Hematopoietic multipotent progenitor cell treated with erythropoietin and hydrocortisone succinate and interleukin-3 and kit ligand, for 15 days (in vitro differentiated cells): ENCODE data around the gene JAM3.
"Not testable (repeated sequence)": the region's sequence is repeated elsewhere in the genome, so short reads cannot be mapped to it uniquely, and the experiment has no call there.

ENCODE experiments used
- DNase-seq: peaks from one replicate; pipeline ENCODE4 v3.0.0-alpha.2; 2015; ENCODE audit warnings: low spot score

JAM3 gene

DNA sequence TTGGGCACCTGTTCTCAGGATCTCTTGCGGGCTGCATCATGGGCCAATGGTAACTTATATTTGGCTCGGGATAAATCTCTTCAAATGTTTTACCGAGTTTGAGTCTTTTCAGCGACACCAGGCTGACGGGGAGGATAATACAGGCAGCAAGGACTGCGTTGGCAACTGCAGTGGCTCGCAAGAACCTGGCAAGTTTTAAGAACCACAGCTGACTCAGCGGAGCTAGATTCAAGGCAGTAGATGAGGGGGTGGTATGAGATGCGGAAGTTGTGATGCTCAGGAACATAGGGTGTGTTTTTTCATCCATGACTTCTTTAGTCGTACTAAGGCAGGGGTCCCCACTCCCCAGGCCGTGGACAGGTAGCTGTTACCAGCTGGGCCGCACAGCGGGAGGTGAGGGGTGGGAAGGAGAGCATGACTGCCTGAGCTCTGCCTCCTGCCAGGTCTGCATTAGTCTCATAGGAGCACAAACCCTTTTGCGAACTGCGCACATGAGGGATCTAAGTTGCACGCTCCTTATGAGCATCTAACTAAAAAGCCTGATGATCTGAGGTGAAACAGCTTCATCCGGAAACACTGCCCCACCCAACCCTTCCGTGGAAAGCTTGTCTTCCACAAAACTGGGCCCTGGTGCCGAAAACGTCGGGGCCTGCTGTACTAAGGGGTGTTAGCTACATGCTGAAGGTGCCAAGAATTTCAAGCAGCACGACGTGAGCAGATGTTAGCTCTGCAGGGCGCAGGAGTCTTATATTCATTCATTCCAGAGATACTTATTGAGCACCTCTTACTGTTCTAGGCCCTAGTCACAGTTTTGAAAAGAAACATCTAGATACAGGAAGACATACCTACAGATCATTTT is 6.4 kb upstream of the JAM3 start:
- DNase-seq, result no peak

DNA sequence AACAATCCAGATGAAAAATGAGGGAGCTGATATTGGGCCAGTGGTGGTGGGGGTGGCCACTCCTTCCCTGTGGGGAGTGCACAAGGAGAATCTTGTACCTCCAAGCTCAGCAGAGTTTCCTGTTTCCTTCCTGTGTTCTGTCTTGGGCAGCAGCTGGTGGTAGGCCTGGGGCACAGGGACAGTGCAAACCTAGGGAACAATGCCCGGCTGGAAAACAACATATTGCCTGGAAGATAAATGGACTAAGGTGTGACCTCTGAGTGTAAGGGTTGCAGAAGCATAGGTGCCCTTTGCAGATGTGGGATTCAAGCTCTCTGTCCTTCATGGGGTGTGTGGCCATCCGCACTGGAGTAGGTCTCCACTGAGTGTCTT is 5.8 kb upstream of the JAM3 start:
- DNase-seq, result no peak

GRCh38 chr11:134063991-134064747 is 4.7 kb upstream of the JAM3 start:
- DNase-seq, result no peak

DNA sequence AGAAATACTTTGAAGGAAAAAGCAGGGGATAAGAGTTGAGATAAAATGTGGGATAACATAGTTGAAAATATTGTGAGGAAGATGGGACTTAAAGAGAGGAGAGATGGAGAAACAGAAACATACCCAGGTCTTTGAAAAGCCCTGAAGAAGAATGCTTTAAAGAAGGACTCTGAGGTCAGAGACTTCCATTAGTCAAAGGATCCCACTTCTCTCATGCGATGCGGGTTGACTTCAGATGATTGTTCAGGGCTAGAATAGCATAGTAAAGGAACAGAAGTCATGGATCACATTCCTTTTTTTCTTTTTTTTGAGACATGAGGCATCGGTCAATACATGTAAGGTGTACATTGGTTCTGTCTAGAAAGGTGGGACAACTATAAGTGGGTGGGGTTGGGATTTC is 3.5 kb upstream of the JAM3 start:
- DNase-seq, result no peak

DNA sequence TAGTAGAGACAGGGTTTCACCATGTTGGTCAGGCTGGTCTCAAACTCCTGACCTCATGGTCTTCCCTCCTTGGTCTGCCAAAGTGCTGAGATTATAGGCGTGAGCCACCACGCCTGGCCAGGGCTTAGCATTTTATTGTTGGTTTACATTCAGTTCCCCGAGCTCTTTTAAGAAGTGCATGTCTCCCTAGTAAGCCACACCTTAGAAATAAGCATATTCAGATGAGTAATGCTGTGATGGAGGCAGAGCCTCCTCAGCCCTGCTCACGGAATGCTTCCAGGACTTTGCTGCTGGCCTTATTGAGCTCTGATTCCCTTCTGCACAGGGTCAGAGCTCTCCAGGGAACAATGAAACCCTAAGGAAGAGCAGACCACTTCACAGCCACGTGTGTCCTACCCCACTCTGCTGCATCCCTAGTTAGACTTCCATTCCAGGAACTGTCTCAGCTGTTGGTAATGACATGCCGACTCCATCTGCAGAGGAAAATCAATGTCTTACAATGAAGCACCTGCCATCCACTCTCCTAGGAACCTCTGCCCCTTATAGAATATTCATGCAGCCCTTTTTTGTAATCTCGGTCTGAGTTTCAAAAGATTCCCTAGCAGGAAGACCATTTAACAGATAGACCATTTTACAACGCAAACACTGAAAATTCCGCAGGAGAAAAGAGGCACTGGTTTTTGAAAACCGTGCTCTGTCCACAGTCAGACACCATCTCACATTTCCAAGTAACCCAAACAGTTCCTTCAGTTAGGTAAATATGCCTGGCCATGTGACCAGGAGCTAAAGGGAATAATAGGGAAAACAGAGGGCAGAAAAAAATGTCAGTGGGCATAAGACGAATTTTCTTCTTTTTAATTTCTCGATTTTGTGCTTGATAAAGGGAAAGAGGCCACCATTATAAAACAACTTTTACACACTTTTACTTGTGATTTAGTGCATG is 1.7 kb upstream of the JAM3 start:
- no peak for DNase-seq

DNA sequence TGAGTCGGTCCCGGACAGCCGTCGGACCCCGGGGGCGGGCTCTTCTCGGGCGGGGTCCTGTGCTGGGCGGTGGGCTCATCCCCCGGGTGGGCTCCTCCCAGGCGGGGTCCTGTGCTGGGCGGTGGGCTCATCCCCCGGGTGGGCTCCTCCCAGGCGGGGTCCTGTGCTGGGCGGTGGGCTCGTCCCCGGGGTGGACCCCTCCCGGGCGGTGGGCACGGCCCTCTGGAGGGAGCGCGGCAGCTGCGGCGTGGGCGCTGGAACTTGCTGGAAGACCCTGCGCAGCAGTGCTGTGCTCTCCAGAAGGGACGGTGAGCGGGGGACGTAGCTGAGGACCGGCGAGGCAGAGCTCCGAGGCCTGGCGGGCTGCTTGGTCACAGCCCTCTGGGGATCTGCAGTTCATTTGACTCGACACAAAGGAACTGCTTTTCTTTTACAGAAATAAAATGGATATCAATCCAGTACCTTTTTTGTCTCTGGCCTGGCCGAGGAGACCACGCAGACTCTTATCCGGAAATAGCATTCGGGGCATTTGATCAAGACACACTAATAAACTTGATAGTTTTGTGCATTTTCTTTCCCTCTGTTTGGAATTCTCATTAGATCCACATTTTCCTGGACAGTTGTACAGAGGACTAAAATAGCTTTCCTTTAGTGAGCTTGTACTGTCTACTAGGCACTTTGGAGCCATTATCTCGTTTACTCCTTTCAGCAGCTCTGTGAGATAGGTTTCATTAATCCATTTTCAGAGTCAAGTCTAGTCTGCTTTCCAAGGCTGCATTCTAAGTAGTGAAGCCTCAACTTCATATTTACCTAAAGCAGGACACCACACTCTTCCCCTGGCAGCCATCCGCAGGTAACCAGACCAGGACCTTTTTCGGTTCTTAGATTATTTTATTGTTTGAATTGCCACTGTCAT is 812 bp downstream of the JAM3 start:
- DNase-seq, result no peak

DNA sequence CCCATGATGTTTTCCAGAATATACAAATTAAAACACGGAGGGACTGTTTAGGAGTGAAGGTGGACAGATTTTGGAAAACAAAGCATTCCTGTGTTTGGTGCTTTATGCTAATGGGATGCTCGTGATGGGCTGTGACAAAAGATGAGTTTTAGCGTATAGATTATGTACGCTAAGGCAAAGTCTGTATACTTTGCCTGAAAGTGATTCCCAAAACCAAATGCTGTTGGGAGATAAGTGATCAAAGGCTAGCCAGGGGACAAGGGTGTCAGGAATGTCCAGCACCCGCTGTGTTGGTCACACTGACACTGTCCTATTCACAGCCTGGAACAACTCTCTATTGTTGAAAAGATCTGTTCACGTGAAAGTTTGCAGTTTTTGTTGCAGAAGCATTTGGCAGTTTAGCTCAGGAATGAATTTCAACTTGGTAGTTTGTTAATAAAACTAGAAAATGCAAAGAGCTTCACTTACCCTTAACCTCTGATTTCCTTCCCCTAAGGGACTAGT is 1.5 kb downstream of the JAM3 start:
- DNase-seq, result no peak

- no peak for DNase-seq
Measured at GRCh38 chr11:134071306-134071705, 2.4 kb downstream of the JAM3 start.

DNA sequence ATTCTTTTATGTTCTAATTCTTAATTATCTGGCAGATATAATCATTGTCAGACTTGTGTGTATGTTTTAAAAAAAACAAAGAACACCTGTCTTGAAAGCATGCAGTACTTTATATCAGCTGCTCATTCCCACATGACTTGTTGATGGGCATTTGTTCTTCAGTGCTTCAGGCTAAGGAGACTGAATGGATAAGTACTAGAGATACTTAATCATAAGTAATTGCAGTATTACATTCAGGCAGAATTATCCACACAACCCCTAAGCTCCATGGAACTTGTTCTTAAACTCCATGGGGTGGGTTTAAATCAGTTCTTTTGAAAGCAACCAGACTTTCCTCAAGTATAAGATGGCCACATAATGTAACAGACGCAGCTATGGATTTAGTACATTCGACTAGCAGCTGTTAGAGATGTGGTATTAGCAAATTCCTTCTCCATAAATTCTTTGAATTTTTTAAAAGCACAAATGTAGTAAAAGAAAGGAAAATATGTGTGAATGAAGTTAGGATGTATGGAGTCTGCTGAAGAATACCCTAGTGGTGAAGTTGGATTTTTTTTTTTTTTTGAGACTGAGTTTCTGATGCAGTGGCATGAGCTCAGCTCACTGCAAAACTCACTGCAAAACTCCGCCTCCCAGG is 3.0 kb downstream of the JAM3 start:
- DNase-seq, result no peak

GRCh38 chr11:134072844-134073243 is 4.0 kb downstream of the JAM3 start:
- DNase-seq, result no peak

GRCh38 chr11:134074346-134074745 is 5.5 kb downstream of the JAM3 start:
- no peak for DNase-seq

GRCh38 chr11:134074766-134075165 is 5.9 kb downstream of the JAM3 start:
- no peak for DNase-seq

DNA sequence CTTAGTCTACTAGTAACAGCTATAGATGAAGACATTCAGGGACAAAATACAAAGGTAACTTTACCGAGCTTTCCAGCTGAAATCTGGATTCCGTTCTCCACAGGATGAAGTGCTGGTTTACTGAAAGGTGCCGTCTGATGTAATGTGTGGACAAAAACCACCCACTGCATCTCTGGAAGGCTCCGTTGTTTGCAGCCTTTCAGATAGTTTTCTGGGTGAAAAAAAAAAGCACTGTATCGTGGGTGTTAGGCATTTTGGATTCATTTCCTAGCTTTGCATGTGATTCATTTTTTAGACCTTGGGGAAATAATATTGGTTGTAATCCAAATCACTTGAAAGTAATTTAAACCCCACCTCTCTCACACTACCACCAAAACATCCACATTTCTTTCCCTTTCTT is 10.4 kb downstream of the JAM3 start:
- no peak for DNase-seq

DNA sequence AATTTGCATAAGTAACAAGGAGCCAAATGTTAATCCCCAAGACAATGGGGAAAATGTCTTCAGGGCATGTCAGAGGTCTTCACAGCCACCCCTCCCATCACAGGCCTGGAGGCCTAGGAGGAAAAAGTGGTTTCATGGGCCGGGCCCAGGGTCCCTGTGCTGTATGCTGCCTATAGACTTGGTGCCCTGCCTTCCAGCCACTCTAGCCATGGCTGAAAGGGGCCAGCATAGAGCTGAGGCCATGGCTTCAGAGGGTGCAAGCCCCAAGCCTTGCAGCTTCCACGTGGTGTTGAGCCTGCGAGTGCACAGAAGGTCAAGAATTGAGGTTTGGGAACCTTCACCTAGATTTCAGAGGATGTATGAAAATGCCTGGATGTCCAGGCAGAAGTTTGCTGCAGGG is 12.4 kb downstream of the JAM3 start:
- DNase-seq, result not testable (repeated sequence)

DNA sequence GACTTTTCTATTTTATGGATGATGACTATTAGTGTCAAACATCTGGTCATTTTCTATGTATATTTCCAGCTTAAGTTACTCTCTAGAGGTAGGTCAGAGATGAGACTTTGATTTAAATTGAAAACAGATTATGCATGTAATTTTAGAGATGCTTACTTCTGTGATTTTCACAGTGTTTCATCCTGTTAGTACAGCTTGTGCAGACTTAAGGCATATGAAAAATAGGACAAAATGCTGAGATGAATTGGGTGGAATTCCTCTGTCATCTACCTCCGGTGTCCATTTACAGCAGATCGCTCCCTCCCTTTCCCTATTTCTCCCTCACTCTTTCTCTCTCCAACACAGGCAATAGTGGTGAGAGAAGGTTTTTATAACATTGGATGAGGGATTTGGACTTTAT is 14.1 kb downstream of the JAM3 start:
- DNase-seq, result no peak

DNA sequence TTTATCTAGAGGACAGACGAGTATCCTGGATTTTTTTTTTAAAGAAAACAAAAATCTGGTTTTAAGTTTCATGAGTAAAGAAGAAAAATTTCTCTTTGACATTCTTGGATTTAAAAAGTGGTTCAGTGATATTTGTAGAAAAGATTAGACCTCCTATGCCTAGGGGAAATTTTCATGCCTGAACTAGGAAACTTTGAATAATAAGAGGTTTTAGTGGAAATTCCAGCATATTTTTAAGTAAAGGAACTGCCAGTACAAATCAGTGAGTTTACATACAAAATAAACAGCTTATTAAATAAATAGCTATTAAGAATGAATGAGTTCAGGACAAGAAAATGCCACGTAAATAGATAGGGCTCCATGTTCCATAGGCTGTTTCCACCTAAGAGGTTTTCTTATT is 17.5 kb downstream of the JAM3 start:
- no peak for DNase-seq

GRCh38 chr11:134092006-134092405 is 23.1 kb downstream of the JAM3 start:
- DNase-seq, result not testable (repeated sequence)

- no peak for DNase-seq
Measured at GRCh38 chr11:134097166-134097565, 28.3 kb downstream of the JAM3 start.

- DNase-seq, result no peak
Measured at GRCh38 chr11:134098566-134099184, 29.8 kb downstream of the JAM3 start.

- no peak for DNase-seq
Measured at GRCh38 chr11:134100171-134100570, 31.3 kb downstream of the JAM3 start.
